HepG2 (cell line): ENCODE measurements around the gene GORASP2. TPM values are rescaled to one million over a fixed set of nuclear protein-coding genes. Genes with fewer than 3 reads are reported as not detected.

Experiments used
- CBX2 ChIP-seq, 2 experiments: fragments of 200-600 bp in 1 of 2; sonication (generic); formaldehyde crosslinking in 1 of 2; IDR thresholded peaks; 2 replicates each; pipeline versions ENCODE4 v1.7.0 to v1.8.1; 2018 to 2022; ENCODE audit warnings: low read depth in 2 of 2, low read length in 1 of 2, mild to moderate bottlenecking in 1 of 2, missing genetic modification reagents in 1 of 2
- CENPX ChIP-seq: sonication (generic); formaldehyde crosslinking; IDR thresholded peaks from 2 replicates; pipeline ENCODE4 v1.9.0; 2021; ENCODE audit warnings: mild to moderate bottlenecking, missing genetic modification reagents, moderate library complexity
- ETS1 ChIP-seq: sonication (generic); formaldehyde crosslinking; IDR thresholded peaks from 2 replicates; pipeline ENCODE4 v1.4.0; 2020; ENCODE audit warnings: missing genetic modification reagents
- HMG20A ChIP-seq: IDR thresholded peaks from 2 replicates; pipeline ENCODE4 v1.6.1; 2016; ENCODE audit warnings: borderline replicate concordance
- KLF9 ChIP-seq: IDR thresholded peaks from 2 replicates; pipeline ENCODE4 v1.6.1; 2016; ENCODE audit warnings: low read depth
- LCORL ChIP-seq, 2 experiments: fragments of 450-650 bp in 1 of 2; sonication (generic) in 1 of 2; formaldehyde crosslinking in 1 of 2; IDR thresholded peaks; 2 replicates each; pipeline versions ENCODE4 v1.5.0 to v1.6.1; 2017 to 2020; ENCODE audit warnings: antibody characterized with exemption in 1 of 2, missing genetic modification reagents in 1 of 2
- PHF20 ChIP-seq: sonication (generic); formaldehyde crosslinking; IDR thresholded peaks from 2 replicates; pipeline ENCODE4 v1.5.0; 2020; ENCODE audit warnings: mild to moderate bottlenecking, missing genetic modification reagents
- REL ChIP-seq: sonication (generic); formaldehyde crosslinking; conservative IDR thresholded peaks from 2 replicates; pipeline ENCODE4 v1.8.0; 2022; ENCODE audit warnings: mild to moderate bottlenecking, missing genetic modification reagents, moderate library complexity
- SRSF1 ChIP-seq: fragments of 200-400 bp; formaldehyde crosslinking; optimal IDR thresholded peaks from 2 replicates; pipeline ENCODE3; 2017; ENCODE audit warnings: mild to moderate bottlenecking, low read depth, low read length, moderate library complexity
- TFDP1 ChIP-seq: IDR thresholded peaks from 2 replicates; pipeline ENCODE4 v1.6.1; 2016; ENCODE audit warnings: missing compliant biosample characterization, missing genetic modification reagents, borderline replicate concordance
- THYN1 ChIP-seq: sonication (generic); formaldehyde crosslinking; IDR thresholded peaks from 2 replicates; pipeline ENCODE4 v1.8.1; 2023; ENCODE audit warnings: low read depth, mild to moderate bottlenecking, moderate library complexity, missing genetic modification reagents, borderline replicate concordance
- TOPORS ChIP-seq: sonication (generic); formaldehyde crosslinking; IDR thresholded peaks from 2 replicates; pipeline ENCODE4 v1.8.0; 2023; ENCODE audit warnings: mild to moderate bottlenecking, missing genetic modification reagents
- ZBTB1 ChIP-seq: sonication (generic); formaldehyde crosslinking; IDR thresholded peaks from 2 replicates; pipeline ENCODE4 v1.4.0; 2020; ENCODE audit warnings: missing genetic modification reagents, borderline replicate concordance
- ZBTB8A ChIP-seq: sonication (generic); formaldehyde crosslinking; IDR thresholded peaks from 2 replicates; pipeline ENCODE4 v1.4.0; 2020; ENCODE audit warnings: mild to moderate bottlenecking, low read depth, missing genetic modification reagents, borderline replicate concordance
- ZNF124 ChIP-seq: sonication (generic); formaldehyde crosslinking; IDR thresholded peaks from 2 replicates; pipeline ENCODE4 v1.4.0; 2020; ENCODE audit warnings: missing genetic modification reagents
- ZNF205 ChIP-seq: IDR thresholded peaks from 2 replicates; pipeline ENCODE4 v1.6.1; 2018; ENCODE audit warnings: missing biosample characterization, missing genetic modification reagents
- ZNF264 ChIP-seq: sonication (generic); formaldehyde crosslinking; IDR thresholded peaks from 2 replicates; pipeline ENCODE4 v1.4.0; 2020; ENCODE audit warnings: missing genetic modification reagents
- ZNF331 ChIP-seq: sonication (generic); formaldehyde crosslinking; IDR thresholded peaks from 2 replicates; pipeline ENCODE4 v1.4.0; 2020; ENCODE audit warnings: missing genetic modification reagents
- ZNF34 ChIP-seq: sonication (generic); formaldehyde crosslinking; IDR thresholded peaks from 2 replicates; pipeline ENCODE4 v1.4.0; 2020; ENCODE audit warnings: mild to moderate bottlenecking, missing genetic modification reagents, borderline replicate concordance
- ZNF570 ChIP-seq: sonication (generic); formaldehyde crosslinking; IDR thresholded peaks from 2 replicates; pipeline ENCODE4 v1.4.0; 2020; ENCODE audit warnings: mild to moderate bottlenecking, missing genetic modification reagents, borderline replicate concordance
- ZNF737 ChIP-seq: sonication (generic); formaldehyde crosslinking; IDR thresholded peaks from 2 replicates; pipeline ENCODE4 v1.5.0; 2020; ENCODE audit warnings: missing genetic modification reagents, mild to moderate bottlenecking, borderline replicate concordance
- ZNF777 ChIP-seq: sonication (generic); formaldehyde crosslinking; IDR thresholded peaks from 2 replicates; pipeline ENCODE4 v1.4.0; 2020; ENCODE audit warnings: missing genetic modification reagents
- polyA plus RNA-seq, 8 experiments: library from polyadenylated mRNA; depleted of rRNA in 3 of 8; stranded (reverse) in 7 of 8; unstranded in 1 of 8; fragments of >200 nt; fragmentation: Illumina TruSeq in 4 of 8; extraction: Trizol in 4 of 8; gene quantifications; 2 replicates each; pipeline versions ENCODE4 v1.2.1 to v1.2.3, GENCODE V29; 2011 to 2016; ENCODE audit warnings: low read depth in 4 of 8, missing spikeins in 1 of 8, mixed read lengths in 1 of 8; ENCODE audit not compliant: insufficient read depth in 1 of 8
- total RNA-seq, 5 experiments: library from RNA; depleted of rRNA; stranded (reverse); fragments of >200 nt; fragmentation: Illumina TruSeq; extraction: Trizol; gene quantifications; 2 replicates each; pipeline ENCODE4 v1.2.3, GENCODE V29; 2016; ENCODE audit warnings: low read depth in 1 of 5
- TF ChIP-seq, protein P1 (sequence below): IDR thresholded peaks from 2 replicates; pipeline ENCODE4 v1.6.1; 2016; ENCODE audit warnings: mild to moderate bottlenecking, missing biosample characterization, missing genetic modification reagents
- TF ChIP-seq, protein P2 (sequence below): sonication (generic); formaldehyde crosslinking; conservative IDR thresholded peaks from 2 replicates; pipeline ENCODE4 v1.4.0; 2020; ENCODE audit warnings: missing genetic modification reagents

GORASP2 gene
- total and polyA plus RNA-seq, 2 of the 13 experiments (the other 11 are each of a cell fraction or from before 2014, with no cell fraction given), result 103 to 239 TPM

GRCh38 chr2:170928036-170928823 is 823 bp upstream of the GORASP2 start (continued):
- TF ChIP-seq ZNF570 (no peak), ZBTB8A (CRISPR knock-in tag) (no peak), TFDP1 (CRISPR knock-in tag) (peak; percentile 26; the same call in 1 of the 2 replicates), LCORL (IDR thresholded peaks at IDR 0.05) (no peak), LCORL (CRISPR knock-in tag; IDR thresholded peaks at IDR 0.05) (no peak), ZNF34 (CRISPR knock-in tag) (no peak; the same call in 1 of the 2 replicates), HMG20A (CRISPR knock-in tag) (peak; percentile 10; the same call in 1 of the 2 replicates), ZNF205 (CRISPR knock-in tag) (0 out of 2 replicates have a peak, but pooled peaks have one; percentile 37), ZBTB1 (CRISPR knock-in tag) (no peak), THYN1 (CRISPR knock-in tag) (no peak), TOPORS (CRISPR knock-in tag) (no peak), CBX2 (IDR thresholded peaks at IDR 0.05; ENCODE audit: low read depth, low read length) (no peak), CBX2 (CRISPR knock-in tag; IDR thresholded peaks at IDR 0.05; ENCODE audit: low read depth) (no peak), CENPX (CRISPR knock-in tag) (no peak), ZNF331 (CRISPR knock-in tag) (peak; percentile 60; the same call in 1 of the 2 replicates), SRSF1 (no peak), ZNF777 (CRISPR knock-in tag) (no peak), REL (CRISPR knock-in tag) (no peak), PHF20 (CRISPR knock-in tag) (peak; percentile 65), ZNF737 (no peak), ZNF264 (no peak), ZNF124 (0 out of 2 replicates have a peak, but pooled peaks have one; percentile 17), ETS1 (CRISPR knock-in tag) (no peak), KLF9 (CRISPR knock-in tag) (no peak)
- TF ChIP-seq, protein P1, sequence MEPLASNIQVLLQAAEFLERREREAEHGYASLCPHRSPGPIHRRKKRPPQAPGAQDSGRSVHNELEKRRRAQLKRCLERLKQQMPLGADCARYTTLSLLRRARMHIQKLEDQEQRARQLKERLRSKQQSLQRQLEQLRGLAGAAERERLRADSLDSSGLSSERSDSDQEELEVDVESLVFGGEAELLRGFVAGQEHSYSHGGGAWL (CRISPR knock-in tag), result no peak
- TF ChIP-seq, protein P2, sequence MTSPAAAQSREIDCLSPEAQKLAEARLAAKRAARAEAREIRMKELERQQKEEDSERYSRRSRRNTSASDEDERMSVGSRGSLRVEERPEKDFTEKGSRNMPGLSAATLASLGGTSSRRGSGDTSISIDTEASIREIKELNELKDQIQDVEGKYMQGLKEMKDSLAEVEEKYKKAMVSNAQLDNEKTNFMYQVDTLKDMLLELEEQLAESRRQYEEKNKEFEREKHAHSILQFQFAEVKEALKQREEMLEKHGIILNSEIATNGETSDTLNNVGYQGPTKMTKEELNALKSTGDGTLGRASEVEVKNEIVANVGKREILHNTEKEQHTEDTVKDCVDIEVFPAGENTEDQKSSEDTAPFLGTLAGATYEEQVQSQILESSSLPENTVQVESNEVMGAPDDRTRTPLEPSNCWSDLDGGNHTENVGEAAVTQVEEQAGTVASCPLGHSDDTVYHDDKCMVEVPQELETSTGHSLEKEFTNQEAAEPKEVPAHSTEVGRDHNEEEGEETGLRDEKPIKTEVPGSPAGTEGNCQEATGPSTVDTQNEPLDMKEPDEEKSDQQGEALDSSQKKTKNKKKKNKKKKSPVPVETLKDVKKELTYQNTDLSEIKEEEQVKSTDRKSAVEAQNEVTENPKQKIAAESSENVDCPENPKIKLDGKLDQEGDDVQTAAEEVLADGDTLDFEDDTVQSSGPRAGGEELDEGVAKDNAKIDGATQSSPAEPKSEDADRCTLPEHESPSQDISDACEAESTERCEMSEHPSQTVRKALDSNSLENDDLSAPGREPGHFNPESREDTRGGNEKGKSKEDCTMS (CRISPR knock-in tag), result no peak
